Measurements from ENCODE around the gene TTLL11. TPM values are rescaled to one million over a fixed set of nuclear protein-coding genes. Genes with fewer than 3 reads are reported as not detected.
A peak's percentile ranks its signal among the peaks of the same experiment; 100 is the strongest.

TTLL11 gene
- total RNA-seq, 4 donors from 2014 or later, result 9.1 to 14.6 (median 9.7) TPM

GRCh38 chr9:121818016-121818661 is 275.0 kb downstream of the TTLL11 start:
- DNase-seq (ENCODE audit: low spot score in 2 of 2), result peak in 1 of 2 donors; percentile 59
- no peak overlapping the region for H3K4me3 ChIP-seq (ENCODE audit: low read depth, poor library complexity, severe bottlenecking)
- TF ChIP-seq POLR2A (IDR thresholded peaks at IDR 0.05), result no peak
- TF ChIP-seq CTCF (IDR thresholded peaks at IDR 0.05), result no peak
- intact Hi-C loops (cut with DNase I; ENCODE audit: low total_unique reads), result no loop called here
- 74 to 80% methylated on average over 19 of the region's 19 CpGs for WGBS, 2 donors

- H3K4me3 ChIP-seq (ENCODE audit: low read depth, poor library complexity, severe bottlenecking), result no peak overlapping the region
- no peak for TF ChIP-seq POLR2A (IDR thresholded peaks at IDR 0.05)
- no peak for TF ChIP-seq CTCF (IDR thresholded peaks at IDR 0.05)
- DNase-seq (ENCODE audit: low spot score in 2 of 2), result peak in 1 of 2 donors; percentile 68
- WGBS, 2 donors, result 91 to 95% methylated on average over 9 of the region's 9 CpGs
- intact Hi-C loops (cut with DNase I; ENCODE audit: low total_unique reads), result no loop called here
Observed at GRCh38 chr9:121817476-121817875, 275.6 kb downstream of the TTLL11 start.

- intact Hi-C loops (cut with DNase I; ENCODE audit: low total_unique reads), result no loop called here
- WGBS, 2 donors, result 84 to 85% methylated on average over 12 of the region's 12 CpGs
- H3K4me3 ChIP-seq (ENCODE audit: low read depth, poor library complexity, severe bottlenecking), result no peak overlapping the region
- peak in 1 of 2 donors; percentile 68 for DNase-seq (ENCODE audit: low spot score in 2 of 2)
- TF ChIP-seq CTCF (IDR thresholded peaks at IDR 0.05) (no peak), POLR2A (IDR thresholded peaks at IDR 0.05) (no peak)
Observed at GRCh38 chr9:121816845-121817450, 276.2 kb downstream of the TTLL11 start.

GRCh38 chr9:121816449-121816817 is 276.7 kb downstream of the TTLL11 start:
- intact Hi-C loops (cut with DNase I; ENCODE audit: low total_unique reads), result no loop called here
- TF ChIP-seq CTCF (IDR thresholded peaks at IDR 0.05) (no peak), POLR2A (IDR thresholded peaks at IDR 0.05) (no peak)
- H3K4me3 ChIP-seq (ENCODE audit: low read depth, poor library complexity, severe bottlenecking), result no peak overlapping the region
- 88 to 95% methylated on average over 23 of the region's 23 CpGs for WGBS, 2 donors
- no peak for DNase-seq (ENCODE audit: low spot score in 2 of 2)

GRCh38 chr9:121815546-121816448 is 277.3 kb downstream of the TTLL11 start:
- TF ChIP-seq POLR2A (IDR thresholded peaks at IDR 0.05) (no peak), CTCF (IDR thresholded peaks at IDR 0.05) (no peak)
- 83 to 87% methylated on average over 31 of the region's 31 CpGs for WGBS, 2 donors
- peak in 1 of 2 donors; percentile 76 for DNase-seq (ENCODE audit: low spot score in 2 of 2)
- intact Hi-C loops (cut with DNase I; ENCODE audit: low total_unique reads), result no loop called here
- no peak overlapping the region for H3K4me3 ChIP-seq (ENCODE audit: low read depth, poor library complexity, severe bottlenecking)
